Stomach (tissue), 4 donors: Measurements from ENCODE around the gene TMEM51.

Experiments used
- EP300 ChIP-seq: sonication (generic); formaldehyde crosslinking; IDR thresholded peaks from one replicate; pipeline ENCODE4 v1.6.1; 2017; ENCODE audit warnings: antibody characterized with exemption
- POLR2A ChIP-seq, 4 donors: fragments of 450-650 bp; IDR thresholded peaks; one replicate each; pipeline ENCODE4 v1.6.1; 2016; ENCODE audit warnings: antibody characterized with exemption in 4 of 4, control low read depth in 2 of 4, mild to moderate bottlenecking in 1 of 4, moderate library complexity in 1 of 4
- TF ChIP-seq, protein P1 (sequence below), 7 experiments: fragments of 450-650 bp in 4 of 7; fragments of 200-600 bp in 3 of 7; sonication (generic) in 3 of 7; IDR thresholded peaks; one replicate each; pipeline ENCODE4 v1.5.1; 2016 to 2019; ENCODE audit warnings: antibody characterized with exemption in 7 of 7, control low read depth in 2 of 7, mild to moderate bottlenecking in 1 of 7

DNA sequence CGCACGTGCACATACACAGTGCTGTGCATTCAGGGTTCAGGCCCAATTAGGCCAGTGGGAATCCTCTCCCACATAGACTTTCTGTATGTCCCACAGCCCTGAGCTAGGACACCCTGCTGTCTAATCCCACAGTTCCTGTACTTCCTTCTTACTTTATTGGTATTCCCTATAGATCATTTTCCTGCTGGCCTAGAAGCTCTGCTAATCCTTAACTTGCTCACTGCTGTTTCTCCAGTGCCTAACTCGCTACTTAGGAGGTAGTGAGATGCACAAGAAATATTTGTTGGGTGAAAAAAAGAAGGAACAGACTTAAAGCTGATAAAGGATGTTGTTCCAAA, 59.4 kb downstream of the TMEM51 start:
- TF ChIP-seq, protein P1, sequence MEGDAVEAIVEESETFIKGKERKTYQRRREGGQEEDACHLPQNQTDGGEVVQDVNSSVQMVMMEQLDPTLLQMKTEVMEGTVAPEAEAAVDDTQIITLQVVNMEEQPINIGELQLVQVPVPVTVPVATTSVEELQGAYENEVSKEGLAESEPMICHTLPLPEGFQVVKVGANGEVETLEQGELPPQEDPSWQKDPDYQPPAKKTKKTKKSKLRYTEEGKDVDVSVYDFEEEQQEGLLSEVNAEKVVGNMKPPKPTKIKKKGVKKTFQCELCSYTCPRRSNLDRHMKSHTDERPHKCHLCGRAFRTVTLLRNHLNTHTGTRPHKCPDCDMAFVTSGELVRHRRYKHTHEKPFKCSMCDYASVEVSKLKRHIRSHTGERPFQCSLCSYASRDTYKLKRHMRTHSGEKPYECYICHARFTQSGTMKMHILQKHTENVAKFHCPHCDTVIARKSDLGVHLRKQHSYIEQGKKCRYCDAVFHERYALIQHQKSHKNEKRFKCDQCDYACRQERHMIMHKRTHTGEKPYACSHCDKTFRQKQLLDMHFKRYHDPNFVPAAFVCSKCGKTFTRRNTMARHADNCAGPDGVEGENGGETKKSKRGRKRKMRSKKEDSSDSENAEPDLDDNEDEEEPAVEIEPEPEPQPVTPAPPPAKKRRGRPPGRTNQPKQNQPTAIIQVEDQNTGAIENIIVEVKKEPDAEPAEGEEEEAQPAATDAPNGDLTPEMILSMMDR (IDR thresholded peaks at IDR 0.05): no peak
- no peak for TF ChIP-seq POLR2A (IDR thresholded peaks at IDR 0.05)
- TF ChIP-seq EP300: no peak
